CD14-positive monocyte (primary cell): ENCODE data around the gene TREML2. TPM values are rescaled to one million over a fixed set of nuclear protein-coding genes. Genes with fewer than 3 reads are reported as not detected.

ENCODE experiments used
- DNase-seq, 3 donors: peaks; one replicate each; pipeline ENCODE4 v3.0.0-alpha.2; 2011 to 2022
- H2AFZ ChIP-seq: 2 replicates; pipeline ENCODE4 v1.6.0; 2012; ENCODE audit warnings: mild to moderate bottlenecking, low read depth, low read length, inconsistent platforms; ENCODE audit not compliant: insufficient read depth, poor library complexity, severe bottlenecking
- H3K27ac ChIP-seq, 2 donors: 1 replicate in 1 of 2; 2 replicates in 1 of 2; pipeline ENCODE4 v1.5.1; 2012 to 2013; ENCODE audit warnings: low read length in 2 of 2, control low read depth in 1 of 2, inconsistent platforms in 1 of 2, low read depth in 1 of 2, mild to moderate bottlenecking in 1 of 2
- H3K27me3 ChIP-seq, 2 donors: one replicate each; pipeline versions ENCODE4 v1.6.0 to v1.6.1; 2011 to 2013; ENCODE audit warnings: low read length in 2 of 2; ENCODE audit not compliant: control insufficient read depth in 2 of 2, insufficient read depth in 2 of 2
- H3K36me3 ChIP-seq, 2 donors: replicated peaks in 1 of 2; 1 replicate in 1 of 2; 2 replicates in 1 of 2; pipeline versions ENCODE4 v1.5.1 to v1.6.1; 2012 to 2013; ENCODE audit warnings: low read length in 2 of 2, control low read depth in 1 of 2, inconsistent platforms in 1 of 2, mild to moderate bottlenecking in 1 of 2; ENCODE audit not compliant: insufficient read depth in 2 of 2, control insufficient read depth in 1 of 2
- H3K4me1 ChIP-seq, 2 donors: 1 replicate in 1 of 2; 2 replicates in 1 of 2; pipeline versions ENCODE4 v1.5.1 to v1.6.1; 2012 to 2013; ENCODE audit warnings: low read length in 2 of 2, control low read depth in 1 of 2, inconsistent platforms in 1 of 2, mild to moderate bottlenecking in 1 of 2, moderate library complexity in 1 of 2; ENCODE audit not compliant: insufficient read depth in 2 of 2, control insufficient read depth in 1 of 2
- H3K4me2 ChIP-seq: replicated peaks from 2 replicates; pipeline ENCODE3; 2012; ENCODE audit warnings: low read length, moderate library complexity, mild to moderate bottlenecking; ENCODE audit not compliant: poor library complexity, severe bottlenecking; ENCODE audit errors: extremely low read depth
- H3K4me3 ChIP-seq, 3 experiments: fragments of 200-600 bp in 1 of 3; sonication (generic) in 1 of 3; replicated peaks in 1 of 3; 1 replicate in 2 of 3; 2 replicates in 1 of 3; pipeline ENCODE4 v1.5.1; 2011 to 2013; ENCODE audit warnings: low read length in 3 of 3, mild to moderate bottlenecking in 3 of 3, control low read depth in 2 of 3, low read depth in 2 of 3, inconsistent platforms in 1 of 3, moderate library complexity in 1 of 3
- H3K79me2 ChIP-seq: 2 replicates; pipeline ENCODE4 v1.6.0; 2012; ENCODE audit warnings: mild to moderate bottlenecking, control low read depth, inconsistent platforms, low read length, moderate library complexity; ENCODE audit not compliant: insufficient read depth
- H3K9ac ChIP-seq: 2 replicates; pipeline ENCODE4 v1.6.0; 2017; ENCODE audit warnings: low read length, mild to moderate bottlenecking; ENCODE audit not compliant: insufficient read depth, poor library complexity, severe bottlenecking
- H3K9me3 ChIP-seq, 2 donors: replicated peaks in 1 of 2; 1 replicate in 1 of 2; 2 replicates in 1 of 2; pipeline versions ENCODE4 v1.5.1 to v1.6.1; 2012 to 2013; ENCODE audit warnings: low read length in 2 of 2, control low read depth in 1 of 2; ENCODE audit not compliant: control insufficient read depth in 1 of 2, insufficient read depth in 1 of 2
- H4K20me1 ChIP-seq: 2 replicates; pipeline ENCODE4 v1.6.0; 2012; ENCODE audit warnings: mild to moderate bottlenecking, low read length, control low read depth, moderate library complexity; ENCODE audit not compliant: insufficient read depth
- H3K27ac Mint-ChIP-seq, 7 donors: one replicate each; pipeline ENCODE4 v1.8.0; 2020; ENCODE audit warnings: mild to moderate bottlenecking in 7 of 7, mixed read lengths in 7 of 7, moderate library complexity in 6 of 7, inconsistent platforms in 2 of 7
- H3K27me3 Mint-ChIP-seq, 3 donors: one replicate each; pipeline ENCODE4 v1.8.0; 2021 to 2022; ENCODE audit warnings: low read depth in 3 of 3, mild to moderate bottlenecking in 3 of 3, mixed read lengths in 3 of 3, moderate library complexity in 3 of 3, inconsistent platforms in 1 of 3
- H3K36me3 Mint-ChIP-seq, 2 donors: one replicate each; pipeline ENCODE4 v1.8.0; 2020; ENCODE audit warnings: mixed read lengths in 2 of 2, inconsistent platforms in 1 of 2, mild to moderate bottlenecking in 1 of 2
- H3K4me1 Mint-ChIP-seq: one replicate; pipeline ENCODE4 v1.8.0; 2020; ENCODE audit warnings: mild to moderate bottlenecking, mixed read lengths
- H3K4me3 Mint-ChIP-seq, 2 donors: one replicate each; pipeline ENCODE4 v1.8.0; 2020; ENCODE audit warnings: mild to moderate bottlenecking in 2 of 2, mixed read lengths in 2 of 2, moderate library complexity in 1 of 2
- H3K9me3 Mint-ChIP-seq, 7 donors: one replicate each; pipeline ENCODE4 v1.8.0; 2020 to 2022; ENCODE audit warnings: mixed read lengths in 7 of 7, mild to moderate bottlenecking in 6 of 7, moderate library complexity in 6 of 7, inconsistent platforms in 2 of 7
- CTCF ChIP-seq: fragments of 200-600 bp; IDR thresholded peaks from one replicate; pipeline ENCODE4 v1.8.0; 2022; ENCODE audit warnings: antibody characterized with exemption, mild to moderate bottlenecking
- WGBS: methylation state at CpG from one replicate; pipeline ENCODE4 v1.1.5; 2013; ENCODE audit warnings: missing lambda C conversion rate; ENCODE audit not compliant: insufficient coverage; 5-methylcytosine and 5-hydroxymethylcytosine counted together
- intact Hi-C, 2 donors: fragments of 100-400 bp; cut with micrococcal nuclease; formaldehyde crosslinking; loops; one replicate each; pipeline versions ENCODE4 v1.15.0 to v1.15.1; 2023
- polyA plus RNA-seq, 3 donors: library from polyadenylated mRNA; depleted of rRNA in 1 of 3; unstranded in 2 of 3; stranded (reverse) in 1 of 3; fragments of 300-500 nt in 2 of 3; fragments of >200 nt in 1 of 3; fragmentation: Illumina TruSeq in 2 of 3; gene quantifications; 1 replicate in 2 of 3; 2 replicates in 1 of 3; pipeline ENCODE4 v1.2.3, GENCODE V29; 2012 to 2021

Gene TREML2
- polyA plus RNA-seq, 3 donors, result 0.89 to 4.2 (median 1.1) TPM

DNA sequence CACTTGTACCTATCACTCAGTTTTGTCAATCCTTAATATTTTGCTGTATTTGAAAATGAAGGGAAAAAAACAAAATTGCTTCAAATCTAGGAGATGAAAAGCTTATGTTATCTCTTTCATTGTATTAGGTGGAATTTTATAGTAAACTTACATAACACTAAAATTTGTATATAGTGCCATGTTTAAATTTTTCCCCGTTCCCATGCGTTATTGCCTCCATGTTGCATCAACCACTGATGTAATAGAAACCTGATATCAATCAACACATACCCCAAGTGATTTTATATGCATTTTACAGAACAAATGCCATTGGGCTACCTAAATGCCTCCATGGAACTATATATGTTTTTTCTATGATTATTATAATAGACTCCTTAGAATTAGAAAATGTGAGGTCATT, 23.3 kb downstream of the TREML2 start:
- Histone ChIP-seq H3K27me3 (no peaks in the 10 kb centered on the region), H3K79me2 (no peaks in the 10 kb centered on the region), H3K4me1 (peaks cover 13 to 29% of the 10 kb centered on the region in 2 donors), H4K20me1 (no peaks in the 10 kb centered on the region), H2AFZ (no peak overlapping the region), H3K4me2 (no peak overlapping the region), H3K9ac (no peak overlapping the region), H3K9me3 (no peaks in the 10 kb centered on the region), H3K4me3 (no peak overlapping the region), H3K27ac (no peak overlapping the region), H3K36me3 (no peaks in the 10 kb centered on the region)
- H3K36me3 Mint-ChIP-seq, result peaks cover 15 to 30% of the 10 kb centered on the region in 2 donors
- peaks cover 0 to 5% (median 0%) of the 10 kb centered on the region in 7 donors for H3K9me3 Mint-ChIP-seq
- DNase-seq, result no peak
- no CpG with 5 or more reads among the region's 2 CpGs for WGBS
- intact Hi-C loops, result no loop called here
- H3K27ac Mint-ChIP-seq, result no peak overlapping the region
- TF ChIP-seq CTCF, result no peak
- peaks cover 39% of the 10 kb centered on the region for H3K4me1 Mint-ChIP-seq
- peaks cover 0 to 8% (median 4%) of the 10 kb centered on the region in 3 donors for H3K27me3 Mint-ChIP-seq
- no peak overlapping the region for H3K4me3 Mint-ChIP-seq

DNA sequence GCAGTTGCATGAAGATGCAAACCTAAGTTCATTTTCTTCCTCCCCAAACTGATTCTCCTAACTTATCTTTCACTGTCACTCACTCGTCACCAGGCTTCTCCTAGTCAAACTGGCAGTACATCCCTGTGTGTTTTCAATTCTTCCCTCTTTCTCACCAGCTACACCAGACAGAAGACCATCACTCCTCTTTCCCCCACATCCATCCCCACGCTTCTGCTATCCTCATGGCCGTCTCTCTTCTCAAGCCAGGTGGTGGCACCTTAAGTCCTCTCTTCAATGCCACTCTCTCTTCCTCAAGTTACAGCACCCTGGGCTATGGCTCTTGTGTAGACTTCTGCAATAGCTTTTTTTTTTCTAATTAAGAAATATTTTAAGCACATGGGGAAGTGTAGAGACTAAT, 23.7 kb downstream of the TREML2 start:
- Mint-ChIP-seq H3K4me1 (peaks cover 36% of the 10 kb centered on the region), H3K27ac (peak overlapping the region in 3 of 7 donors; percentile 0 to 76 (median 7)), H3K36me3 (peaks cover 15 to 29% of the 10 kb centered on the region in 2 donors)

More for the DNA sequence above, 23.7 kb downstream of the TREML2 start:
- no peak overlapping the region for H3K4me3 ChIP-seq
- H3K27ac ChIP-seq, result no peak overlapping the region
- WGBS, result 97% methylated on average over 2 of the region's 3 CpGs
- no peak overlapping the region for H3K9ac ChIP-seq
- no peaks in the 10 kb centered on the region for H3K36me3 ChIP-seq
- H3K4me1 ChIP-seq, result peaks cover 11 to 26% of the 10 kb centered on the region in 2 donors
- H4K20me1 ChIP-seq, result no peaks in the 10 kb centered on the region
- H3K79me2 ChIP-seq, result no peaks in the 10 kb centered on the region
- no peak for TF ChIP-seq CTCF
- H3K27me3 Mint-ChIP-seq, result peaks cover 0 to 8% (median 4%) of the 10 kb centered on the region in 3 donors
- H3K4me2 ChIP-seq, result no peak overlapping the region
- H3K4me3 Mint-ChIP-seq, result peak overlapping the region in 1 of 2 donors; percentile 1
- H3K9me3 Mint-ChIP-seq, result peaks cover 0 to 3% (median 0%) of the 10 kb centered on the region in 7 donors
- no peak for DNase-seq
- no peak overlapping the region for H2AFZ ChIP-seq
- intact Hi-C loops, result no loop called here
- H3K9me3 ChIP-seq, result no peaks in the 10 kb centered on the region
- no peaks in the 10 kb centered on the region for H3K27me3 ChIP-seq
